SK-N-SH treated with all-trans-retinoic acid at 6 μM for 48 hours (cell line): Measurements from ENCODE around the gene CDON.
"Not testable (repeated sequence)": the region's sequence is repeated elsewhere in the genome, so short reads cannot be mapped to it uniquely, and the experiment has no call there.

Experiments used
- ATAC-seq: fragments of 200-7000 bp; cut with Tn5 transposase; 3 replicates; pipeline ENCODE4 v1.9.1; 2020; ENCODE audit warnings: mild to moderate bottlenecking, moderate library complexity
- ARNTL ChIP-seq: fragments of 450-650 bp; formaldehyde crosslinking; IDR thresholded peaks from 2 replicates; pipeline ENCODE4 v1.5.0; 2020; ENCODE audit warnings: low read depth, mild to moderate bottlenecking, moderate library complexity, borderline replicate concordance
- BACH2 ChIP-seq: fragments of 250-450 bp; sonication (Bioruptor Pico); IDR thresholded peaks from 2 replicates; pipeline ENCODE4 v1.9.0; 2021; ENCODE audit warnings: mild to moderate bottlenecking, borderline replicate concordance
- CSDC2 ChIP-seq: fragments of 250-450 bp; sonication (Bioruptor Pico); IDR thresholded peaks from 2 replicates; pipeline ENCODE4 v1.5.0; 2020; ENCODE audit warnings: mild to moderate bottlenecking, moderate library complexity
- ESRRG ChIP-seq: fragments of 250-450 bp; sonication (Bioruptor Pico); IDR thresholded peaks from 2 replicates; pipeline ENCODE4 v1.6.1; 2021; ENCODE audit warnings: mild to moderate bottlenecking
- GLIS3 ChIP-seq: fragments of 250-450 bp; sonication (Bioruptor Pico); IDR thresholded peaks from 2 replicates; pipeline ENCODE4 v1.5.0; 2020; ENCODE audit warnings: mild to moderate bottlenecking, moderate library complexity
- OSR1 ChIP-seq: fragments of 250-450 bp; sonication (Bioruptor Pico); IDR thresholded peaks from 2 replicates; pipeline ENCODE4 v1.8.0; 2022; ENCODE audit warnings: moderate library complexity, mild to moderate bottlenecking, inconsistent platforms
- PPARA ChIP-seq: fragments of 250-450 bp; sonication (Bioruptor Pico); IDR thresholded peaks from 2 replicates; pipeline ENCODE4 v1.5.0; 2020; ENCODE audit warnings: mild to moderate bottlenecking, borderline replicate concordance
- RARB ChIP-seq: fragments of 250-450 bp; sonication (Bioruptor Pico); IDR thresholded peaks from 2 replicates; pipeline ENCODE4 v1.8.0; 2021; ENCODE audit warnings: mild to moderate bottlenecking, moderate library complexity
- SNAI2 ChIP-seq: fragments of 250-450 bp; sonication (Bioruptor Pico); IDR thresholded peaks from 2 replicates; pipeline ENCODE4 v1.5.0; 2020; ENCODE audit warnings: mild to moderate bottlenecking, moderate library complexity
- TCF4 ChIP-seq: fragments of 250-450 bp; sonication (Bioruptor Pico); IDR thresholded peaks from 2 replicates; pipeline ENCODE4 v1.8.0; 2021; ENCODE audit warnings: mild to moderate bottlenecking, moderate library complexity, borderline replicate concordance
- TOX ChIP-seq: fragments of 250-450 bp; sonication (Bioruptor Pico); IDR thresholded peaks from 2 replicates; pipeline ENCODE4 v1.8.0; 2021; ENCODE audit warnings: mild to moderate bottlenecking, moderate library complexity, borderline replicate concordance
- ZFP3 ChIP-seq: fragments of 250-450 bp; sonication (Bioruptor Pico); IDR thresholded peaks from 2 replicates; pipeline ENCODE4 v1.5.0; 2020; ENCODE audit warnings: mild to moderate bottlenecking, moderate library complexity
- ZFP30 ChIP-seq: fragments of 450-650 bp; formaldehyde crosslinking; IDR thresholded peaks from 2 replicates; pipeline ENCODE4 v1.5.0; 2022; ENCODE audit warnings: mild to moderate bottlenecking, moderate library complexity
- ZNF565 ChIP-seq: fragments of 450-650 bp; formaldehyde crosslinking; conservative IDR thresholded peaks from 2 replicates; pipeline ENCODE4 v1.5.0; 2020; ENCODE audit warnings: low read depth, mild to moderate bottlenecking, moderate library complexity
- ZNF70 ChIP-seq: fragments of 450-650 bp; formaldehyde crosslinking; IDR thresholded peaks from 2 replicates; pipeline ENCODE4 v1.5.0; 2020; ENCODE audit warnings: mild to moderate bottlenecking, moderate library complexity
- ZNF8 ChIP-seq: fragments of 450-650 bp; formaldehyde crosslinking; IDR thresholded peaks from 2 replicates; pipeline ENCODE4 v1.5.0; 2020; ENCODE audit warnings: mild to moderate bottlenecking, moderate library complexity
- TF ChIP-seq, protein P1 (sequence below): fragments of 250-450 bp; sonication (Bioruptor Pico); IDR thresholded peaks from 2 replicates; pipeline ENCODE4 v1.8.0; 2021; ENCODE audit warnings: low read depth, mild to moderate bottlenecking, moderate library complexity, borderline replicate concordance
- TF ChIP-seq, protein P2 (sequence below): fragments of 250-450 bp; sonication (Bioruptor Pico); IDR thresholded peaks from 2 replicates; pipeline ENCODE4 v1.5.1; 2020; ENCODE audit warnings: low read depth, mild to moderate bottlenecking, moderate library complexity
- TF ChIP-seq, protein P3 (sequence below): fragments of 250-450 bp; sonication (Bioruptor Pico); IDR thresholded peaks from 2 replicates; pipeline ENCODE4 v1.5.1; 2021; ENCODE audit warnings: mild to moderate bottlenecking, moderate library complexity
- TF ChIP-seq, protein P4 (sequence below): fragments of 250-450 bp; sonication (Bioruptor Pico); IDR thresholded peaks from 2 replicates; pipeline ENCODE4 v1.8.0; 2020; ENCODE audit warnings: mild to moderate bottlenecking, moderate library complexity, borderline replicate concordance

The CDON gene

DNA sequence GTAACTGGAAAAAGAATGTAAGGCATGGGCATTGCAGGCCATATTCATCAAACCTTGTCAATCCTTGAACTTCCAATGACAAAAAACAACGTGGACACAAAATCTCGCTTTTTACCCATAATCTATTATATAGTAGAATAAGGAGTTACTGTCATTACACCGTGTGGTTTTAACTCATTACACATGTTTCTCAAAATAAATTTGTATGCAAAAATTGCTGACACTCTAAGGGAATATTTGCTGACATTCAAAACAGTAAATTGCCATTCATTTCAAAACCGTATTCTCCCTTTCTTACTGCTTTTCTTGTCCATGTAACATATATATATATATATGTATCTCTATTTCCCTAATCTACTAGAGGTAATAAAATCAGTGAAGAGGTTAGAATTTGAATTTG lies 33.4 kb downstream of the CDON start (continued):
- TF ChIP-seq, protein P1, sequence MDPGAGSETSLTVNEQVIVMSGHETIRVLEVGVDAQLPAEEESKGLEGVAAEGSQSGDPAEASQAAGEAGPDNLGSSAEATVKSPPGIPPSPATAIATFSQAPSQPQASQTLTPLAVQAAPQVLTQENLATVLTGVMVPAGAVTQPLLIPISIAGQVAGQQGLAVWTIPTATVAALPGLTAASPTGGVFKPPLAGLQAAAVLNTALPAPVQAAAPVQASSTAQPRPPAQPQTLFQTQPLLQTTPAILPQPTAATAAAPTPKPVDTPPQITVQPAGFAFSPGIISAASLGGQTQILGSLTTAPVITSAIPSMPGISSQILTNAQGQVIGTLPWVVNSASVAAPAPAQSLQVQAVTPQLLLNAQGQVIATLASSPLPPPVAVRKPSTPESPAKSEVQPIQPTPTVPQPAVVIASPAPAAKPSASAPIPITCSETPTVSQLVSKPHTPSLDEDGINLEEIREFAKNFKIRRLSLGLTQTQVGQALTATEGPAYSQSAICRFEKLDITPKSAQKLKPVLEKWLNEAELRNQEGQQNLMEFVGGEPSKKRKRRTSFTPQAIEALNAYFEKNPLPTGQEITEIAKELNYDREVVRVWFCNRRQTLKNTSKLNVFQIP (CRISPR knock-in tag) = no peak
- TF ChIP-seq ZFP3 (CRISPR knock-in tag) = no peak
- TF ChIP-seq, all 23 proteins: peak for 0

DNA sequence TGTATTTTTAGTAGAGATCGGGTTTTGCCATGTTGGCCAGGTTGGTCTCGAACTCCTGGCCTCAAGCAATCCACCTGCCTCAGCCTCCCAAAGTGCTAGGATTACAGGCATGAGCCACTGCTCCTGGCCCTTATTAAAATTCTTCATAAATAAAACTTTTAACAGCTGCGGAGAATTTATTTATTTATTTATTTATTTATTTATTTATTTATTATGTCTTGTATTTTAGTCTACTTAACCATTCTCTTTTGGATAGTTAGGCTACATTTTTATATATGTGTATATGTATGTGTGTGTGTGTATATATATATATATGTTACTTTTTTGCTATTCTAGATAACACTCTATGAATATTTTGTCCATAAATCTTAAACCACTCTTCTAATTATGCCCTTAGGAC lies 34.1 kb downstream of the CDON start:
- not testable (repeated sequence) for ATAC-seq

DNA sequence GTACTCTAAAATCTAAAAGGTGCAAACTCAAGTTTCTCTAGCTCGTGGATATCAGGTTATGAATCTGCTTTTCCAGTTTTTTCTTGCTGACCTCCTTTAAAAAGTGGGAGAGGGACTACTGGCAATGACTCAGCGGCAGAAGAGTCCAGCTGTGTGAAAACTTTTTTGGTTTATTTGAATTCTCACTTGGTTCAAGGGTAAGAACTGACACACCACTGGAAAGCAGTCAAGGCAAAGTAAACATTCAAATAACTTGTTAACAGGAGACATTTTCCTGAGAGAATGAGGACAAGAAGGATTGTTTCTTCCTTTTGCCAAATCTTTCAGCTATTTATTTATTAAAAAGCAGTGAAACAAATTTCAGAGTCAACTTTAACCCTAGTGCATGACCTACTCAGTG lies 36.1 kb downstream of the CDON start:
- no peak for TF ChIP-seq ZFP30 (CRISPR knock-in tag)
- no peak for TF ChIP-seq ZNF565 (CRISPR knock-in tag)
- TF ChIP-seq, protein P2, sequence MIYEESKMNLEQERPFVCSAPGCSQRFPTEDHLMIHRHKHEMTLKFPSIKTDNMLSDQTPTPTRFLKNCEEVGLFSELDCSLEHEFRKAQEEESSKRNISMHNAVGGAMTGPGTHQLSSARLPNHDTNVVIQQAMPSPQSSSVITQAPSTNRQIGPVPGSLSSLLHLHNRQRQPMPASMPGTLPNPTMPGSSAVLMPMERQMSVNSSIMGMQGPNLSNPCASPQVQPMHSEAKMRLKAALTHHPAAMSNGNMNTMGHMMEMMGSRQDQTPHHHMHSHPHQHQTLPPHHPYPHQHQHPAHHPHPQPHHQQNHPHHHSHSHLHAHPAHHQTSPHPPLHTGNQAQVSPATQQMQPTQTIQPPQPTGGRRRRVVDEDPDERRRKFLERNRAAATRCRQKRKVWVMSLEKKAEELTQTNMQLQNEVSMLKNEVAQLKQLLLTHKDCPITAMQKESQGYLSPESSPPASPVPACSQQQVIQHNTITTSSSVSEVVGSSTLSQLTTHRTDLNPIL (CRISPR knock-in tag) = no peak
- no peak for TF ChIP-seq TCF4
- TF ChIP-seq CSDC2 = no peak
- no peak for TF ChIP-seq ESRRG (CRISPR knock-in tag)
- TF ChIP-seq TOX = no peak
- no peak for TF ChIP-seq OSR1
- TF ChIP-seq, all 23 proteins: peak for 0
- no peak for ATAC-seq

DNA sequence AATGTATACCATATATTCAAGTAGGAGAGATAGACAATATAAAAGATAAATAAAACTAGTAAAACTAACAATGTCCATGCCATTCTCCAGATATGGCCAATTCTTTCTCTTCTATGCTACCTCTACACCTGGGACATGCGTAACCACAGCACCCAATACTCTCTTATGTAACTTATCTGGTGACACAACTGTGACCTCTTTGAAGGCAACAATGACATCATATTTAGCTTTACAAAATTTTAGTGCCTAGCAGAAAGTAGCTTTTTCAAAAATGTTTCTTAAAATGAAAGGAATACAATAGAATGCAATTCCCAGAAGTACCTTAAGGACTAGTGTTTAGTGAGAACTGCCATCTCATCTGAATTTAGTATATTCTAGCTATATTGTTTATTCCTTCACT lies 36.8 kb downstream of the CDON start:
- TF ChIP-seq TCF4 (no peak), SNAI2 (no peak), CSDC2 (no peak), ARNTL (CRISPR knock-in tag) (no peak), BACH2 (CRISPR knock-in tag) (no peak), PPARA (CRISPR knock-in tag) (no peak), ZNF565 (CRISPR knock-in tag) (no peak)
- TF ChIP-seq, protein P1 (CRISPR knock-in tag) = no peak
- TF ChIP-seq, protein P2 (CRISPR knock-in tag) = no peak
- TF ChIP-seq, protein P3, sequence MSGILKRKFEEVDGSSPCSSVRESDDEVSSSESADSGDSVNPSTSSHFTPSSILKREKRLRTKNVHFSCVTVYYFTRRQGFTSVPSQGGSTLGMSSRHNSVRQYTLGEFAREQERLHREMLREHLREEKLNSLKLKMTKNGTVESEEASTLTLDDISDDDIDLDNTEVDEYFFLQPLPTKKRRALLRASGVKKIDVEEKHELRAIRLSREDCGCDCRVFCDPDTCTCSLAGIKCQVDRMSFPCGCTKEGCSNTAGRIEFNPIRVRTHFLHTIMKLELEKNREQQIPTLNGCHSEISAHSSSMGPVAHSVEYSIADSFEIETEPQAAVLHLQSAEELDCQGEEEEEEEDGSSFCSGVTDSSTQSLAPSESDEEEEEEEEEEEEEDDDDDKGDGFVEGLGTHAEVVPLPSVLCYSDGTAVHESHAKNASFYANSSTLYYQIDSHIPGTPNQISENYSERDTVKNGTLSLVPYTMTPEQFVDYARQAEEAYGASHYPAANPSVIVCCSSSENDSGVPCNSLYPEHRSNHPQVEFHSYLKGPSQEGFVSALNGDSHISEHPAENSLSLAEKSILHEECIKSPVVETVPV (CRISPR knock-in tag) = no peak
- TF ChIP-seq, all 23 proteins: peak for 0
- ATAC-seq = no peak

DNA sequence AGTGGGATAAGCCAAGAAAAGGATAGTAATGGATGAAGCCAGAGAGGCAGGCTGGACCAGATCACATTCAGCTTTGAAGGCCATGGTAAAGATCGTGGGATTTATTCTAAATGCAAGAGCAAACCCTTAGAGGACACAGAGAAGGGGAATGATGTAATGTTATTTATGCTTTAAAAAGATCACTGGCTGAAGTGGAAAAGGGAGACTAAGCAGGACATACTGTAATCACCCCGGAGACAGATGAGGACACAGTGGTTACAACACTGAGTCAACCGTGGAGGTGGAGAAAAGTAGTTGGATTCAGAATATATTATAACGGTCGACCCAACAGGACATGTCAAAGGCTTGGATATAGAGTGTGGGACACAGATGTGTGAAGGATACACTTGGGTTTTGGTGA lies 38.5 kb downstream of the CDON start:
- no peak for ATAC-seq
- TF ChIP-seq, protein P3 (CRISPR knock-in tag) = no peak
- no peak for TF ChIP-seq RARB

DNA sequence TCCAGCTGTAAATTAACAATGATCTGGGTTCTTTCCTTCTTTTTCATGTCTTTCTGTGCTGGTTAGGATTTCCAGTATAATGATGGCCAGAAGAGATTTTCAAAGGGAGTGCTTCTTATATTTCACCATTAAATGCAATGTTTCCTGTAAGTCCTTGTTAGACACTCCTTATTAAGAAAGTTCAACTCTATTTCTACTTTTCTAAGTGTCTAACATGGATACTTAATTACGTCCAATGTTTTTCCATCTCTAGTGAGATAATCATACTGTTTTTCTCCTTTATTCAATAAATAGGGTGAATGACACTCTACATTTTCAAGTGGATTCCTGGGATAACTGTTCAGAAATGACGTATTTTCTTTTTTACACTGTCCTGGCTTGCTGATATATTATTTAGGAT lies 49.8 kb downstream of the CDON start:
- no peak for ATAC-seq
- no peak for TF ChIP-seq ARNTL (CRISPR knock-in tag)
- no peak for TF ChIP-seq TCF4
- no peak for TF ChIP-seq ZNF70
- TF ChIP-seq ZFP3 (CRISPR knock-in tag) = no peak
- TF ChIP-seq, protein P4, sequence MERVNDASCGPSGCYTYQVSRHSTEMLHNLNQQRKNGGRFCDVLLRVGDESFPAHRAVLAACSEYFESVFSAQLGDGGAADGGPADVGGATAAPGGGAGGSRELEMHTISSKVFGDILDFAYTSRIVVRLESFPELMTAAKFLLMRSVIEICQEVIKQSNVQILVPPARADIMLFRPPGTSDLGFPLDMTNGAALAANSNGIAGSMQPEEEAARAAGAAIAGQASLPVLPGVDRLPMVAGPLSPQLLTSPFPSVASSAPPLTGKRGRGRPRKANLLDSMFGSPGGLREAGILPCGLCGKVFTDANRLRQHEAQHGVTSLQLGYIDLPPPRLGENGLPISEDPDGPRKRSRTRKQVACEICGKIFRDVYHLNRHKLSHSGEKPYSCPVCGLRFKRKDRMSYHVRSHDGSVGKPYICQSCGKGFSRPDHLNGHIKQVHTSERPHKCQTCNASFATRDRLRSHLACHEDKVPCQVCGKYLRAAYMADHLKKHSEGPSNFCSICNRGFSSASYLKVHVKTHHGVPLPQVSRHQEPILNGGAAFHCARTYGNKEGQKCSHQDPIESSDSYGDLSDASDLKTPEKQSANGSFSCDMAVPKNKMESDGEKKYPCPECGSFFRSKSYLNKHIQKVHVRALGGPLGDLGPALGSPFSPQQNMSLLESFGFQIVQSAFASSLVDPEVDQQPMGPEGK (CRISPR knock-in tag) = no peak
- TF ChIP-seq RARB = no peak
- no peak for TF ChIP-seq GLIS3
- no peak for TF ChIP-seq ZNF8
- TF ChIP-seq TOX = no peak
- no peak for TF ChIP-seq ESRRG (CRISPR knock-in tag)
- TF ChIP-seq, protein P1 (CRISPR knock-in tag) = no peak
- no peak for TF ChIP-seq SNAI2
- TF ChIP-seq ZNF565 (CRISPR knock-in tag) = no peak
